Natural killer cell treated with Interleukin-12 subunit alpha and Interleukin-12 subunit beta and Interleukin-15 and Interleukin-18, amount 100 ng/mL, for 72 hours (primary cell): ENCODE measurements around the gene ITPRID1. TPM values are rescaled to one million over a fixed set of nuclear protein-coding genes. Genes with fewer than 3 reads are reported as not detected.

Experiments used
- ATAC-seq, 2 donors: fragments of 150-1000 bp; cut with Tn5 transposase in 1 of 2; sonication (Bioruptor Pico), chemical (Tn5 transposase) in 1 of 2; 2 replicates each; pipeline ENCODE4 v1.10.0; 2021
- DNase-seq: peaks from one replicate; pipeline ENCODE4 v3.0.0; 2022; ENCODE audit warnings: low spot score
- H3K27ac Mint-ChIP-seq, 2 donors: 1 replicate in 1 of 2; 2 replicates in 1 of 2; pipeline ENCODE4 v1.8.0; 2022; ENCODE audit warnings: mixed read lengths in 2 of 2, mild to moderate bottlenecking in 1 of 2, moderate library complexity in 1 of 2
- H3K27me3 Mint-ChIP-seq, 2 donors: 1 replicate in 1 of 2; 2 replicates in 1 of 2; pipeline ENCODE4 v1.8.0; 2022; ENCODE audit warnings: mixed read lengths in 2 of 2
- H3K36me3 Mint-ChIP-seq: one replicate; pipeline ENCODE4 v1.8.0; 2022; ENCODE audit warnings: mixed read lengths
- H3K4me1 Mint-ChIP-seq, 2 donors: 1 replicate in 1 of 2; 2 replicates in 1 of 2; pipeline ENCODE4 v1.8.0; 2022; ENCODE audit warnings: low read depth in 2 of 2, mixed read lengths in 2 of 2, mild to moderate bottlenecking in 1 of 2
- H3K4me3 Mint-ChIP-seq: one replicate; pipeline ENCODE4 v1.8.0; 2022; ENCODE audit warnings: mixed read lengths
- H3K9me3 Mint-ChIP-seq: 2 replicates; pipeline ENCODE4 v1.8.0; 2022; ENCODE audit warnings: mixed read lengths
- total RNA-seq, 2 donors: library from RNA; stranded (reverse); gene quantifications; one replicate each; pipeline ENCODE4 v1.2.3, GENCODE V29; 2022

ITPRID1 gene
- total RNA-seq, 2 donors from 2014 or later, result not detected

DNA sequence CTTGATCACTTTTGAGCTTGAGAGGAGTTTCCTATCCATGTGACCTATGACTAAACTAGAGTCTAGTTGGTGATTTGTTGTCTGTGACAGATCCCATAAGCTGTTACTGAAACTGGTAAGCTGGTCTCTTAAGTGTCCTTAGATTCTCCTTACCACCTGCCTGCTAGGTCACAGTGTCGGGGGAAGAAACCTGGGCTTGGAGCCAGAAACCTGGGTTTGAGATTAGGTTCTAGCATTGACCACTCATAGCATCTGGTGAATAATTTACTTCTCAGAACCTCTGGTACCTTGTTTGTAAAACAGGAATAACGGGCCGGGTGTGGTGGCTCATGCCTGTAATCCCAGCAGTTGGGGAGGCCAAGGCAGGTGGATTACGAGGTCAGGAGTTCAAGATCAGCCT lies 21.8 kb upstream of the ITPRID1 start:
- DNase-seq, result no peak
- Mint-ChIP-seq H3K27ac (no peak overlapping the region), H3K27me3 (no peaks in the 10 kb centered on the region), H3K4me1 (no peaks in the 10 kb centered on the region), H3K36me3 (no peaks in the 10 kb centered on the region), H3K4me3 (no peak overlapping the region), H3K9me3 (peaks cover 4% of the 10 kb centered on the region)
- no peak for ATAC-seq

DNA sequence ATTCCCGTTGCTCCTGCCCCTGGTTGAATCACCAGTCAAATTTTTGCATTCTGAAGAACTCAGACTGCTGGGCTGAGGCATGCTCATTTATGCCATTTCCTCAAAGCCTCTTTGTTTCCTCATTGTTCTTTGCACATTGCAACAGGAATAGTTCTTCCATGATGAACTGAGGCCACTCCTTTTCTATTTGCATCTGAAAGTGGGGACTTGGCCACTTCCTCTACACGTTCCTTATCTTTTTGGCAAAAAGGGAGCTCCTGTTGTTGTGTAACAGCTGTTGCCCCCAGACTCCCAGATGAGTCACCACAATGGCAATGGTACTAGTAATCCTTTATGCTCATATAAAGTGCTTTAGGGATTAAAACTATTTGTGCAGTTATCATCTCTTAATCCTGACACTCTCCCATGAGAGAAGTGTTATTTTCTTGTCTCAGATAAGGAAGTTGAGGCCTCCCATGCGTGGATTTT lies 20.1 kb upstream of the ITPRID1 start:
- DNase-seq (no peak), ATAC-seq (no peak)
- Mint-ChIP-seq H3K4me1 (no peaks in the 10 kb centered on the region), H3K9me3 (peaks cover 4% of the 10 kb centered on the region), H3K36me3 (no peaks in the 10 kb centered on the region), H3K27me3 (no peaks in the 10 kb centered on the region), H3K4me3 (no peak overlapping the region), H3K27ac (no peak overlapping the region)

DNA sequence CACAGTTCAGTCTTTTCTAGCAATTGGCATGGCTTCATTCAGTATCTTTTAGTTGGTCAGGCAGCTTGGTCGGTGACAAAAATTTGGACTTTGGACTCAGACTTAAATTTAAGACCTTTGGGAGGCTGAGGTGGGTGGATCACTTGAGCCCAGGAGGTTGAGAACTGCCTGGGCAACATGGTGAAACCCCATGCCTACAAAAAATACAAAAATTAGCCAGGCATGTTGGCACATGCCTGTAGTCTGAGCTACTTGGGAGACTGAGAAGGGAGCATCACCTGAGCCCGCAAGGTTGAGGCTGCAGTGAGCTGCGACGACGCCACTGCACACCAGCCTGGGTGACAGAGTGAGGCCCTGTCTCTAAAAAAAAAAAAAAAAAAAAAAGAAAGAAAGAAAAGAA lies 19.5 kb upstream of the ITPRID1 start:
- no peak overlapping the region for H3K4me3 Mint-ChIP-seq
- no peaks in the 10 kb centered on the region for H3K36me3 Mint-ChIP-seq
- no peak for DNase-seq
- H3K9me3 Mint-ChIP-seq, result peaks cover 4% of the 10 kb centered on the region
- H3K4me1 Mint-ChIP-seq, result no peaks in the 10 kb centered on the region
- no peak for ATAC-seq
- H3K27ac Mint-ChIP-seq, result no peak overlapping the region
- H3K27me3 Mint-ChIP-seq, result no peaks in the 10 kb centered on the region

DNA sequence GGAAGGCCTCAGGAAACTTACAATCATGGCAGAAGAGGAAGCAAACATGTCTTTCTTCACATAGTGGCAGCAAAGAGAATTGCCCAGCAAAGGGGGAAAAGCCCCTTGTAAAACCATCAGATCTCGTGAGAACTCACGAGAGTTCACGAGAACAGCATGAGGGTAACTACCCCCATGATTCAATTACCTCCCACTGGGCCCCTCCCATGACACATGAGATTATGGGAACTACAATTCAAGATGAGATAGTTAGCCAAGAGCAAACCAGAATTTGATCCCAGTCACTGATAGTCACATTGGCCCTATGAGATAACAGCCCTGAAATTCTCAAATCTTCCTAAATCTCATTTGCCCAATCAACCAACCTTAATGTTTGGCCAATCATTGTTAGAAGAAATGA lies 18.2 kb upstream of the ITPRID1 start:
- H3K4me1 Mint-ChIP-seq, result no peaks in the 10 kb centered on the region
- no peaks in the 10 kb centered on the region for H3K36me3 Mint-ChIP-seq
- peaks cover 4% of the 10 kb centered on the region for H3K9me3 Mint-ChIP-seq
- no peak overlapping the region for H3K4me3 Mint-ChIP-seq
- DNase-seq, result no peak
- ATAC-seq, result no peak
- no peaks in the 10 kb centered on the region for H3K27me3 Mint-ChIP-seq
- H3K27ac Mint-ChIP-seq, result no peak overlapping the region

GRCh38 chr7:31497516-31497915 lies 16.4 kb upstream of the ITPRID1 start:
- H3K36me3 Mint-ChIP-seq, result no peaks in the 10 kb centered on the region
- H3K27me3 Mint-ChIP-seq, result no peaks in the 10 kb centered on the region
- H3K4me1 Mint-ChIP-seq, result no peaks in the 10 kb centered on the region
- H3K9me3 Mint-ChIP-seq, result peaks cover 4% of the 10 kb centered on the region
- ATAC-seq (no peak), DNase-seq (no peak)
- no peak overlapping the region for H3K27ac Mint-ChIP-seq
- H3K4me3 Mint-ChIP-seq, result no peak overlapping the region

GRCh38 chr7:31500656-31501055 lies 13.2 kb upstream of the ITPRID1 start:
- no peak for DNase-seq
- no peak overlapping the region for H3K4me3 Mint-ChIP-seq
- H3K4me1 Mint-ChIP-seq, result no peaks in the 10 kb centered on the region
- ATAC-seq, result no peak
- H3K27ac Mint-ChIP-seq, result no peak overlapping the region
- H3K9me3 Mint-ChIP-seq, result peaks cover 10% of the 10 kb centered on the region
- no peaks in the 10 kb centered on the region for H3K27me3 Mint-ChIP-seq
- H3K36me3 Mint-ChIP-seq, result peaks cover 5% of the 10 kb centered on the region

DNA sequence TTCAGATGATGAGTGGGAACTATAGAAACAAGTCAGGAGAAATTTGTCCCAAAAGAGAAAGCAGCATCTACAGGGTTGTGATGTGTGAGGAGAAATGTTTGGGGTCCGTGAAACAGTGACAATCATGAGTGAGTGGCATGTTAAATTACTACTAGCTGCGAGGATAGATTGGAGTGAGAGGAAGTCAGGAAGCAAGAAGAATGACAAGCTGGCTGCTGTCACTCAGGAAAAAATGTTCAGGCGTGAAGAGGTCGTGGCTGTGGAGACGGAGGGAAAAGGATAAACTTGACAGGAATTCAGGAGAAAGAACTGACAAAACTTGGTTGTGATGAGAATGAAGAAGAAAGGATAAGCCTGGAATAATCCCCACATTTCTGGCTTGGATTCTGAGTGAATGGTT lies 5.1 kb upstream of the ITPRID1 start:
- Mint-ChIP-seq H3K4me3 (no peak overlapping the region), H3K9me3 (peaks cover 28% of the 10 kb centered on the region), H3K27ac (no peak overlapping the region), H3K4me1 (no peaks in the 10 kb centered on the region), H3K36me3 (peaks cover 5% of the 10 kb centered on the region), H3K27me3 (no peaks in the 10 kb centered on the region)
- no peak for ATAC-seq
- no peak for DNase-seq

GRCh38 chr7:31512166-31512565 lies 1.7 kb upstream of the ITPRID1 start:
- no peak for DNase-seq
- no peaks in the 10 kb centered on the region for H3K27me3 Mint-ChIP-seq
- H3K27ac Mint-ChIP-seq, result no peak overlapping the region
- H3K4me3 Mint-ChIP-seq, result no peak overlapping the region
- H3K9me3 Mint-ChIP-seq, result peaks cover 20% of the 10 kb centered on the region
- ATAC-seq, result no peak
- H3K4me1 Mint-ChIP-seq, result no peaks in the 10 kb centered on the region
- H3K36me3 Mint-ChIP-seq, result no peaks in the 10 kb centered on the region

DNA sequence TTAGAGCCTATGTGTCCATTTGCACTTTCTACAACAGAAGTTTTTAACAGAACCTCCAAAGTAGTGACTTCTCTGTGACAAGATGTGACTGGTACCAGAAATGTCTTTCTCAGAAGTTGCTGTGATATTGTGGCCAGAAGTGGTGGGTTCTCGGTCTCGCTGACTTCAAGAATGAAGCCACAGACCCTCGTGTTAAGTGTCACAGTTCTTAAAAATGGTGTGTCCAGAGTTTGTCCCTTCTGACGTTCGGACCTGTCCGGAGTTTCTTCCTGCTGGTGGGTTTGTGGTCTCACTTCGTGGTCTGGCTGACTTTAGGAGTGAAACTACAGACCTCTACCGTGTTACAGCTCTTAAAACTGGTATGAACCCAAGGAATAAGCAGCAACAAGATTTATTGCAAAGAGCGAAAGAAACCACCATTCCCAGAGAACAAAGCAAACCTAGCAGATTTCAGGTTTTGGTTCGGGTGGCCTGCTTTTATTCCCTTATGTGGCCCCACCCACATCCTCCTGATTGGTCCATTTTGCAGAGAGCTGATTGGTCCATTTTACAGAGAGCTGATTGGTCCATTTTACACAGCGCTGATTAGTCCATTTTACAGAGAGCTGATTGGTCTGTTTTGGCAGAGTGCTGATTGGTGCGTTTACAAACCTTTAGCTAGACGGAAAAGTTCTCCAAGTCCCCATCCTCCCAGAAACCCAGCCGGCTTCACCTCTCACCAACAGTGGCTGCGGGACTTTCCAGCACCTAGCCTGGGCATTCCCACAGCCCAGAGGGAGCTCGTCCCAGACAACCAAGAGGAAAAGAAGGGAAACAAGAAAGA lies 3.0 kb downstream of the ITPRID1 start:
- DNase-seq (no peak), ATAC-seq (no peak)
- Mint-ChIP-seq H3K36me3 (no peaks in the 10 kb centered on the region), H3K27me3 (no peaks in the 10 kb centered on the region), H3K4me3 (no peak overlapping the region), H3K4me1 (no peaks in the 10 kb centered on the region), H3K9me3 (peaks cover 16% of the 10 kb centered on the region), H3K27ac (no peak overlapping the region)

DNA sequence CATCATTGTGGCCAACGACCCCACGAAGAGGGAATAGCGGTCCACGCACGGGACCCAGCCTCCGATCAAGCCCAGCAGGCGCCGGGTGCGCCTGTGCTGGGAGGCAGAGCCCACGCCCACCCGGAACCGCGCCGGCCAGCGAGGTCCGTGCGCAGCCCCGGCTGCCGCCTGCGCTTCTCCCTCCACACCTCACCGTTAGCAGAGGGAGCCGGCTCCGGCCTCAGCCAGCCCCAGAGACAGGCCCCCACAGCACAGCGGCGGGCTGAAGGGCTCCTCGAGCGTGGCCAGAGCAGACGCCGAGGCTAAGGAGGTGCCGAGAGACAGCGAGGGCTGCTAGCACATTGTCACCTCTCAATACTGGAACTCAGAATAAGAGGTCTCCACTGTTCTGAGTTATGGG lies 3.6 kb downstream of the ITPRID1 start:
- peaks cover 16% of the 10 kb centered on the region for H3K9me3 Mint-ChIP-seq
- H3K4me3 Mint-ChIP-seq, result no peak overlapping the region
- ATAC-seq, result no peak
- no peaks in the 10 kb centered on the region for H3K36me3 Mint-ChIP-seq
- H3K27me3 Mint-ChIP-seq, result no peaks in the 10 kb centered on the region
- H3K27ac Mint-ChIP-seq, result no peak overlapping the region
- no peaks in the 10 kb centered on the region for H3K4me1 Mint-ChIP-seq
- no peak for DNase-seq

DNA sequence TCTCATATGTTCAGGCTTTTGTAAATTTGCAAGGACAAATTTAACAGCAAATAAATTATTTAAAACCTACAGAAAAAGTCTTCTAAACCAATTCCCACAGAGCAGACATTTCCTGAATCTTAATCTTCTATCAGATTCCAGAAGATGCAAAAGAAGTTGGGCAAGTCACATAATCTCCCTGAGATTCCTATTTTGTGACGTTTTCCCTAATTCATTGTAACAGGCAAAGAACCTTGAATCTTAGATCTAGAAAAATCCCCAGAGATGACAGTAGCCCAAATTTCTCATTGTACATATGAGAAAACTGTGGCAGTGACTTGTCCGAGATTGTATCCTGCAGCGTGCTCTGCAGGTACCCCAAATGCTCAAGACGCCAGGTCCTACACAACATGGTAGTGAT lies 4.9 kb downstream of the ITPRID1 start:
- Mint-ChIP-seq H3K4me3 (no peak overlapping the region), H3K27me3 (no peaks in the 10 kb centered on the region), H3K27ac (no peak overlapping the region), H3K9me3 (peaks cover 12% of the 10 kb centered on the region), H3K36me3 (no peaks in the 10 kb centered on the region), H3K4me1 (no peaks in the 10 kb centered on the region)
- ATAC-seq (no peak), DNase-seq (no peak)

- no peak overlapping the region for H3K27ac Mint-ChIP-seq
- no peak for DNase-seq
- H3K9me3 Mint-ChIP-seq, result peaks cover 12% of the 10 kb centered on the region
- H3K4me3 Mint-ChIP-seq, result no peak overlapping the region
- no peaks in the 10 kb centered on the region for H3K36me3 Mint-ChIP-seq
- H3K4me1 Mint-ChIP-seq, result no peaks in the 10 kb centered on the region
- ATAC-seq, result no peak
- no peaks in the 10 kb centered on the region for H3K27me3 Mint-ChIP-seq
These were observed 7.6 kb downstream of the ITPRID1 start for GRCh38 chr7:31521336-31522010.

GRCh38 chr7:31526864-31527263 lies 13.0 kb downstream of the ITPRID1 start:
- no peak for DNase-seq
- Mint-ChIP-seq H3K27ac (no peak overlapping the region), H3K4me3 (no peak overlapping the region), H3K36me3 (no peaks in the 10 kb centered on the region), H3K4me1 (no peaks in the 10 kb centered on the region), H3K9me3 (no peaks in the 10 kb centered on the region), H3K27me3 (no peaks in the 10 kb centered on the region)
- no peak for ATAC-seq

GRCh38 chr7:31529103-31529502 lies 15.2 kb downstream of the ITPRID1 start:
- Mint-ChIP-seq H3K4me3 (no peak overlapping the region), H3K27me3 (no peaks in the 10 kb centered on the region), H3K36me3 (no peaks in the 10 kb centered on the region), H3K4me1 (no peaks in the 10 kb centered on the region), H3K27ac (no peak overlapping the region), H3K9me3 (no peaks in the 10 kb centered on the region)
- DNase-seq (no peak), ATAC-seq (no peak)
